Liver (tissue), 3 donors: Measurements from ENCODE around the gene NYAP1.

ENCODE experiments used
- EGR1 ChIP-seq, 2 donors: IDR thresholded peaks; 2 replicates each; pipeline ENCODE4 v1.6.1; 2016 to 2018; ENCODE audit warnings: antibody characterized with exemption in 2 of 2, low read depth in 2 of 2
- FOXA1 ChIP-seq: IDR thresholded peaks from 2 replicates; pipeline ENCODE4 v1.6.1; 2016; ENCODE audit warnings: antibody characterized with exemption
- FOXA2 ChIP-seq: IDR thresholded peaks from 2 replicates; pipeline ENCODE4 v1.6.1; 2016; ENCODE audit warnings: antibody characterized with exemption
- GABPA ChIP-seq, 2 donors: IDR thresholded peaks in 1 of 2; conservative IDR thresholded peaks in 1 of 2; 2 replicates each; pipeline ENCODE4 v1.6.1; 2016; ENCODE audit warnings: antibody characterized with exemption in 2 of 2, mild to moderate bottlenecking in 1 of 2, moderate library complexity in 1 of 2
- HNF4A ChIP-seq, 2 donors: conservative IDR thresholded peaks; 2 replicates each; pipeline ENCODE4 v1.6.1; 2016; ENCODE audit warnings: antibody characterized with exemption in 2 of 2, mild to moderate bottlenecking in 2 of 2
- NR2F2 ChIP-seq: IDR thresholded peaks from 2 replicates; pipeline ENCODE4 v1.6.1; 2016; ENCODE audit warnings: antibody characterized with exemption
- RAD21 ChIP-seq, 2 donors: IDR thresholded peaks; 2 replicates each; pipeline ENCODE4 v1.6.1; 2016; ENCODE audit warnings: antibody characterized with exemption in 2 of 2, mild to moderate bottlenecking in 2 of 2
- SP1 ChIP-seq: IDR thresholded peaks from 2 replicates; pipeline ENCODE4 v1.6.1; 2018; ENCODE audit warnings: antibody characterized with exemption, mild to moderate bottlenecking
- TAF1 ChIP-seq: conservative IDR thresholded peaks from 2 replicates; pipeline ENCODE4 v1.6.1; 2016; ENCODE audit warnings: antibody characterized with exemption, mild to moderate bottlenecking
- YY1 ChIP-seq: IDR thresholded peaks from 2 replicates; pipeline ENCODE4 v1.6.1; 2016; ENCODE audit warnings: antibody characterized with exemption, mild to moderate bottlenecking
- TF ChIP-seq, protein P1 (sequence below): fragments of 150-350 bp; IDR thresholded peaks from 2 replicates; pipeline ENCODE4 v1.5.1; 2017; ENCODE audit warnings: improper control_type of control experiment, low read depth, low read length; ENCODE audit not compliant: missing input control
- TF ChIP-seq, protein P2 (sequence below): IDR thresholded peaks from 2 replicates; pipeline ENCODE4 v1.6.1; 2016; ENCODE audit warnings: antibody characterized with exemption, mild to moderate bottlenecking
- donor health status: healthy.
- donor health status: healthy.

DNA sequence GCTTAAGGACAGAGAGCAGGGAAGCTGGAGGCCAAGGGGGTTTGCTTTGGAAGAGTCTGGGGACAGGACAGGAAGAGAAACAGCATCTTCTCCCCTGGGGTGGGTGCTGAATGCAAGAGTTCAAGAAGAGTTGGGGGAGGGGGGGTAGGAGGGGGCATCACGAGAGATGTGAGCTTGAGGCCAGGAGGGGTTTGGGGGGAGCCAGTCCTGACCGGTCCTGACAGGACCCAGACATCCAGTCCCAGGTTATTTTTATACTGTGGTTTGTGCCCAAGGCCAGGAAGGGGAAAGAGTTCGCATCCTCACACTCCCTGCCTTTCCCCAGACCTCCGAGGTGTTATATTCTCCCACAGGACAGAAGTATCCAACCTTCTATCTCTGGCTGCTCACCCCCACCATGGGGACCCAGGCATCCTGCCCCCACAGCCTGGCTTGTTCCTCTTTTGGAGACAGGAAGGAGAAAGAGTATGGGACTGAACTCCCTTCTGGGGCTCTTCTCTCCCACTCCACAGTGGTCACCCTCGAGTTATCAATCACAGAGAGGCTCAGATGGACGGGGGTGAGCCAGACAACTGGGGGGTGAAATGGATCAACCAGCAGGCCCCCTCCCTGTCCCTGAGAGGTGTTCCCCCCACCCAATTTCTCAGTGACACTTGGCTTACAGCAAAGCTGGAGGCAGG, 7.5 kb upstream of the NYAP1 start:
- TF ChIP-seq HNF4A (conservative IDR thresholded peaks at IDR 0.05) = no peak
- TF ChIP-seq, protein P1, sequence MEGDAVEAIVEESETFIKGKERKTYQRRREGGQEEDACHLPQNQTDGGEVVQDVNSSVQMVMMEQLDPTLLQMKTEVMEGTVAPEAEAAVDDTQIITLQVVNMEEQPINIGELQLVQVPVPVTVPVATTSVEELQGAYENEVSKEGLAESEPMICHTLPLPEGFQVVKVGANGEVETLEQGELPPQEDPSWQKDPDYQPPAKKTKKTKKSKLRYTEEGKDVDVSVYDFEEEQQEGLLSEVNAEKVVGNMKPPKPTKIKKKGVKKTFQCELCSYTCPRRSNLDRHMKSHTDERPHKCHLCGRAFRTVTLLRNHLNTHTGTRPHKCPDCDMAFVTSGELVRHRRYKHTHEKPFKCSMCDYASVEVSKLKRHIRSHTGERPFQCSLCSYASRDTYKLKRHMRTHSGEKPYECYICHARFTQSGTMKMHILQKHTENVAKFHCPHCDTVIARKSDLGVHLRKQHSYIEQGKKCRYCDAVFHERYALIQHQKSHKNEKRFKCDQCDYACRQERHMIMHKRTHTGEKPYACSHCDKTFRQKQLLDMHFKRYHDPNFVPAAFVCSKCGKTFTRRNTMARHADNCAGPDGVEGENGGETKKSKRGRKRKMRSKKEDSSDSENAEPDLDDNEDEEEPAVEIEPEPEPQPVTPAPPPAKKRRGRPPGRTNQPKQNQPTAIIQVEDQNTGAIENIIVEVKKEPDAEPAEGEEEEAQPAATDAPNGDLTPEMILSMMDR = no peak
- TF ChIP-seq TAF1 = no peak
- TF ChIP-seq EGR1 (IDR thresholded peaks at IDR 0.05; ENCODE audit: low read depth in 2 of 2) = no peak
- no peak for TF ChIP-seq GABPA (IDR thresholded peaks at IDR 0.05 in 1 of 2, conservative IDR thresholded peaks at IDR 0.05 in 1 of 2)
- no peak for TF ChIP-seq FOXA2
- TF ChIP-seq, protein P2, sequence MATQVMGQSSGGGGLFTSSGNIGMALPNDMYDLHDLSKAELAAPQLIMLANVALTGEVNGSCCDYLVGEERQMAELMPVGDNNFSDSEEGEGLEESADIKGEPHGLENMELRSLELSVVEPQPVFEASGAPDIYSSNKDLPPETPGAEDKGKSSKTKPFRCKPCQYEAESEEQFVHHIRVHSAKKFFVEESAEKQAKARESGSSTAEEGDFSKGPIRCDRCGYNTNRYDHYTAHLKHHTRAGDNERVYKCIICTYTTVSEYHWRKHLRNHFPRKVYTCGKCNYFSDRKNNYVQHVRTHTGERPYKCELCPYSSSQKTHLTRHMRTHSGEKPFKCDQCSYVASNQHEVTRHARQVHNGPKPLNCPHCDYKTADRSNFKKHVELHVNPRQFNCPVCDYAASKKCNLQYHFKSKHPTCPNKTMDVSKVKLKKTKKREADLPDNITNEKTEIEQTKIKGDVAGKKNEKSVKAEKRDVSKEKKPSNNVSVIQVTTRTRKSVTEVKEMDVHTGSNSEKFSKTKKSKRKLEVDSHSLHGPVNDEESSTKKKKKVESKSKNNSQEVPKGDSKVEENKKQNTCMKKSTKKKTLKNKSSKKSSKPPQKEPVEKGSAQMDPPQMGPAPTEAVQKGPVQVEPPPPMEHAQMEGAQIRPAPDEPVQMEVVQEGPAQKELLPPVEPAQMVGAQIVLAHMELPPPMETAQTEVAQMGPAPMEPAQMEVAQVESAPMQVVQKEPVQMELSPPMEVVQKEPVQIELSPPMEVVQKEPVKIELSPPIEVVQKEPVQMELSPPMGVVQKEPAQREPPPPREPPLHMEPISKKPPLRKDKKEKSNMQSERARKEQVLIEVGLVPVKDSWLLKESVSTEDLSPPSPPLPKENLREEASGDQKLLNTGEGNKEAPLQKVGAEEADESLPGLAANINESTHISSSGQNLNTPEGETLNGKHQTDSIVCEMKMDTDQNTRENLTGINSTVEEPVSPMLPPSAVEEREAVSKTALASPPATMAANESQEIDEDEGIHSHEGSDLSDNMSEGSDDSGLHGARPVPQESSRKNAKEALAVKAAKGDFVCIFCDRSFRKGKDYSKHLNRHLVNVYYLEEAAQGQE = no peak
- TF ChIP-seq SP1 = no peak
- no peak for TF ChIP-seq YY1
- TF ChIP-seq NR2F2 = no peak
- TF ChIP-seq FOXA1 = no peak
- no peak for TF ChIP-seq RAD21 (IDR thresholded peaks at IDR 0.05)
